Activated naive CD8-positive, alpha-beta T cell treated with anti-CD3 and anti-CD28 coated beads, Interleukin-2, amount 50 U/mL, for 16 hours (primary cell): ENCODE results near the gene TNIP3.
"Not testable (repeated sequence)": the region's sequence is repeated elsewhere in the genome, so short reads cannot be mapped to it uniquely, and the experiment has no call there.

Experiments used
- DNase-seq: peaks from one replicate; pipeline ENCODE4 v3.0.0-alpha.2; 2020; ENCODE audit warnings: low read depth, low spot score

Gene TNIP3

GRCh38 chr4:121177246-121178137 lies 13.4 kb upstream of the TNIP3 start:
- DNase-seq = no peak

- DNase-seq = no peak
Measured at GRCh38 chr4:121176082-121176934, 12.2 kb upstream of the TNIP3 start.

- DNase-seq = not testable (repeated sequence)
Measured at GRCh38 chr4:121171477-121171876, 7.4 kb upstream of the TNIP3 start.

- DNase-seq = no peak
Measured at GRCh38 chr4:121168446-121169281, 4.5 kb upstream of the TNIP3 start.

GRCh38 chr4:121166976-121167375 lies 2.9 kb upstream of the TNIP3 start:
- no peak for DNase-seq

GRCh38 chr4:121165206-121165605 lies 1.1 kb upstream of the TNIP3 start:
- no peak for DNase-seq

GRCh38 chr4:121156822-121157769 lies 7.0 kb downstream of the TNIP3 start:
- no peak for DNase-seq

- DNase-seq = no peak
Measured at GRCh38 chr4:121155893-121156292, 8.2 kb downstream of the TNIP3 start.

GRCh38 chr4:121154103-121154515 lies 10.0 kb downstream of the TNIP3 start:
- no peak for DNase-seq

- no peak for DNase-seq
Measured at GRCh38 chr4:121151942-121152341, 12.2 kb downstream of the TNIP3 start.

- no peak for DNase-seq
Measured at GRCh38 chr4:121150486-121150885, 13.6 kb downstream of the TNIP3 start.

GRCh38 chr4:121150003-121150402 lies 14.1 kb downstream of the TNIP3 start:
- no peak for DNase-seq

GRCh38 chr4:121148621-121149020 lies 15.5 kb downstream of the TNIP3 start:
- DNase-seq = no peak

- no peak for DNase-seq
Measured at GRCh38 chr4:121148000-121148399, 16.1 kb downstream of the TNIP3 start.

- DNase-seq = no peak
Measured at GRCh38 chr4:121146530-121146929, 17.6 kb downstream of the TNIP3 start.

GRCh38 chr4:121145430-121145829 lies 18.7 kb downstream of the TNIP3 start:
- no peak for DNase-seq

- DNase-seq = no peak
Measured at GRCh38 chr4:121144021-121144420, 20.1 kb downstream of the TNIP3 start.

GRCh38 chr4:121143131-121143530 lies 21.0 kb downstream of the TNIP3 start:
- DNase-seq = no peak

- no peak for DNase-seq
Measured at GRCh38 chr4:121140716-121141460, 23.2 kb downstream of the TNIP3 start.
